ENCODE results near the gene LGALSL. TPM values are rescaled to one million over a fixed set of nuclear protein-coding genes. Genes with fewer than 3 reads are reported as not detected.

The LGALSL gene
- polyA plus RNA-seq, 1 of the 3 experiments (the other 2 are of a cell fraction), result 6.5 TPM

- Histone ChIP-seq H3F3A (replicated peaks; ENCODE audit: insufficient read depth) (no peaks in the 10 kb centered on the region), H2AFZ (ENCODE audit: low read depth) (no peak overlapping the region), H3K27me3 (ENCODE audit: insufficient read depth) (no peaks in the 10 kb centered on the region; the same call in 1 of the 2 replicates), H3K4me1 (ENCODE audit: control insufficient read depth in 1 of 2, insufficient read depth in 2 of 2, low read depth in 1 of 2, low read length in 1 of 2) (no peaks in the 10 kb centered on the region; a peak in 1 of 4 replicates), H3K27ac (ENCODE audit: low read depth in 2 of 2, low read length in 1 of 2) (no peak overlapping the region), H3K79me2 (ENCODE audit: insufficient read depth) (no peaks in the 10 kb centered on the region), H3K4me2 (no peak overlapping the region), H4K20me1 (ENCODE audit: insufficient read depth) (no peaks in the 10 kb centered on the region), H3K9me3 (no peaks in the 10 kb centered on the region), H3K9me2 (no peaks in the 10 kb centered on the region), H3K4me3 (ENCODE audit: low read depth in 2 of 2, low read length in 1 of 2) (no peak overlapping the region), H3K36me3 (replicated peaks in 1 of 2; ENCODE audit: control insufficient read depth in 1 of 2, insufficient read depth in 2 of 2, low read length in 1 of 2) (no peaks in the 10 kb centered on the region), H3K9ac (no peak overlapping the region)
- 34% methylated on average over 3 of the region's 3 CpGs for WGBS (ENCODE audit: low lambda C conversion rate)
- TF ChIP-seq ELF1 (IDR thresholded peaks at IDR 0.05) (no peak), GABPA (IDR thresholded peaks at IDR 0.05; ENCODE audit: low read depth) (no peak), NRF1 (IDR thresholded peaks at IDR 0.05; ENCODE audit: low read depth, low read length) (no peak)
- POLR2A ChIA-PET, result no interaction called here
- CTCF ChIA-PET, result interaction anchor here (1.4 kb wide), 1 partner anchor 87 kb away, joined by 5 read pairs; no protein-coding TSS in a partner anchor
- no peak for DNase-seq
Observed at GRCh38 chr2:64417624-64418023, 36.3 kb upstream of the LGALSL start.

GRCh38 chr2:64419596-64420165, 34.3 kb upstream of the LGALSL start:
- Histone ChIP-seq H4K20me1 (ENCODE audit: insufficient read depth) (no peaks in the 10 kb centered on the region), H3K9ac (no peak overlapping the region), H3K4me1 (ENCODE audit: control insufficient read depth in 1 of 2, insufficient read depth in 2 of 2, low read depth in 1 of 2, low read length in 1 of 2) (no peaks in the 10 kb centered on the region; a peak in 1 of 4 replicates), H3K27ac (ENCODE audit: low read depth in 2 of 2, low read length in 1 of 2) (no peak overlapping the region), H3K9me3 (no peaks in the 10 kb centered on the region), H3K4me3 (ENCODE audit: low read depth in 2 of 2, low read length in 1 of 2) (no peak overlapping the region), H3K4me2 (no peak overlapping the region), H3F3A (replicated peaks; ENCODE audit: insufficient read depth) (no peaks in the 10 kb centered on the region), H3K79me2 (ENCODE audit: insufficient read depth) (no peaks in the 10 kb centered on the region), H3K9me2 (no peaks in the 10 kb centered on the region), H3K27me3 (ENCODE audit: insufficient read depth) (no peaks in the 10 kb centered on the region), H3K36me3 (replicated peaks in 1 of 2; ENCODE audit: control insufficient read depth in 1 of 2, insufficient read depth in 2 of 2, low read length in 1 of 2) (no peaks in the 10 kb centered on the region), H2AFZ (ENCODE audit: low read depth) (no peak overlapping the region)
- TF ChIP-seq RXRA (IDR thresholded peaks at IDR 0.05; ENCODE audit: borderline replicate concordance, low read depth) (no peak), PBX3 (IDR thresholded peaks at IDR 0.05) (no peak), USF2 (IDR thresholded peaks at IDR 0.05; ENCODE audit: borderline replicate concordance, low read depth, low read length) (no peak), MAX (IDR thresholded peaks at IDR 0.05; ENCODE audit: low read depth) (no peak), MXI1 (IDR thresholded peaks at IDR 0.05; ENCODE audit: low read depth, low read length) (no peak), RFX5 (IDR thresholded peaks at IDR 0.05; ENCODE audit: low read length) (no peak), TAF1 (IDR thresholded peaks at IDR 0.05; ENCODE audit: borderline replicate concordance, low read depth, low read length) (no peak), EZH2phosphoT487 (IDR thresholded peaks at IDR 0.05; ENCODE audit: borderline replicate concordance, low read depth) (no peak)
- CTCF ChIA-PET, result no interaction called here
- POLR2A ChIA-PET, result no interaction called here
- WGBS (ENCODE audit: low lambda C conversion rate), result 78% methylated on average over 2 of the region's 2 CpGs
- no peak for DNase-seq
